ENCODE results near the gene MLLT1.
"Not testable (repeated sequence)": the region's sequence is repeated elsewhere in the genome, so short reads cannot be mapped to it uniquely, and the experiment has no call there.

MLLT1 gene

DNA sequence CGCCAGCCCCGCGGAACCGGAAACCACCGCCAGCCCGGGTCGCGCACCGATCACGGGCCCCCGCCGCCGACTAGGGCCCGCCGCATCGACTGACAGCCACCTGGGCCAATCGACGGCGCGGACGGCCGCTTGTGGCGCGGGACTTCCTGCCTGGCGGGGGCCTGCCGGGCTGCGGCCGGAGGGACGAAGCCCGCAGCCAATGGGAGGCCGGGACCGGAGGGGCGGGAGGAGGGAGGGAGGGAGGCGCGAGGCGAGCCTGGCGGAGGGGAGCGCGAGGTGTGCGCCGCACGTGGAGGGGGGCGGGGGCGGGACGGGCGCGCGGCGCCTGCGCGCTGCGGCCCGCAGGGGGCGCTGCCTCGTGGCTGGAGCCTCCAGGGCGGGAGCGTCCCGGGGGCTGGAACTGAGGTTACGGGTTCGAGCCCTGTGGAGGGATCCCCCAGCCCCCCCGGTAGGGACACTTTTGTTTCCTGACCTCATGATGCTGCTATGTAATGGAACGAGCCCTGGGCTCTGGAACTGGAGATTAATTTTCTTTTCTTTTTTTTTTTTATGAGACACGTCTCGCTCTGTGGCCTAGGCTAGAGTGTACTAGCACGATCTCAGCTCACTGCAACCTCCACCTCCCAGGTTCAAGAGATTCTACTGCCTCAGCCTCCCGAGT lies at the start of gene MLLT1:
MLLT1 (minus strand) TSS at position 45 of the 661 bp plus-strand sequence. CDS start 191 bp downstream, outside the sequence.
- DNase-seq (ENCODE audit: low read depth), result peak; percentile 64

- no peak for DNase-seq (ENCODE audit: low read depth)
These were observed 47.0 kb upstream of the MLLT1 start for GRCh38 chr19:6326815-6327214.

- DNase-seq (ENCODE audit: low read depth), result no peak
These were observed 45.8 kb upstream of the MLLT1 start for GRCh38 chr19:6325614-6326013.

GRCh38 chr19:6324757-6325156 lies 45.0 kb upstream of the MLLT1 start:
- DNase-seq (ENCODE audit: low read depth), result no peak

DNA sequence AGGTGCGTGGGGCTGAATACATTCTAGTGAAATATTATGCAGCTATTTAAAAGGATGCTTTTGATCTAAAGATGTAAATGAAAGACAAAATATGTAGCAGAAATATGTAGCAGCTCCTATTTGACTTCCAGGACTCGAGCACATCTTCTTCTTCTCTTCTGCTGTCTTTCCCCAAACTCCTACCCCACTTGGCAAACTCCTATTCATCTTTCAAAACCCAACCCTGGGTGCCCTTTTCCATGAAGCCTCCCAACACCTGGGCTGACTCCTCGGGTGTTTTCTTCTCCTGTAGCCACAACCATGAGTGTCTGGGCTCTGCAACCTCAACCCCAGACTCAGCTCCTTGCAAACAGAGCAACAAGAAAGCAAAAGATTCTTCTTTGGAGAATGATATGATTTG lies 42.5 kb upstream of the MLLT1 start:
- DNase-seq (ENCODE audit: low read depth), result no peak

GRCh38 chr19:6319376-6319775 lies 39.6 kb upstream of the MLLT1 start:
- DNase-seq (ENCODE audit: low read depth), result no peak

- DNase-seq (ENCODE audit: low read depth), result no peak
These were observed 39.0 kb upstream of the MLLT1 start for GRCh38 chr19:6318772-6319171.

DNA sequence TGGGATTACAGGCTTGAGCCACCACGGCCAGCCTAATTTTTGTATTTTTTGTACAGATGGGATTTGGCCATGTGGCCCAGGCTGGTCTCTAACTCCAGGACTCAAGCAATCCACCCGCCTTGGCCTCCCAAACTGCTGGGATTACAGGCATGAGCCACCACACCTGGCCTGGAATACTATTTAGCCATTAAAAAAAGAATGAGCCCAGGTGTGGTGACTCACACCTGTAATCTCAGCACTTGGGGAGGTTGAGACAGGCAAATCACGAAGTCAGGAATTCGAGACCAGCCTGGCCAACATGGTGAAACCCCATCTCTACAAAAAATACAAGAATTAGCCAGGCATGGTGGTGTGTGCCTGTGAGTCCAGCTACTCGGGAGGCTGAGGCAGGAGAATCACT lies 35.9 kb upstream of the MLLT1 start:
- not testable (repeated sequence) for DNase-seq (ENCODE audit: low read depth)

DNA sequence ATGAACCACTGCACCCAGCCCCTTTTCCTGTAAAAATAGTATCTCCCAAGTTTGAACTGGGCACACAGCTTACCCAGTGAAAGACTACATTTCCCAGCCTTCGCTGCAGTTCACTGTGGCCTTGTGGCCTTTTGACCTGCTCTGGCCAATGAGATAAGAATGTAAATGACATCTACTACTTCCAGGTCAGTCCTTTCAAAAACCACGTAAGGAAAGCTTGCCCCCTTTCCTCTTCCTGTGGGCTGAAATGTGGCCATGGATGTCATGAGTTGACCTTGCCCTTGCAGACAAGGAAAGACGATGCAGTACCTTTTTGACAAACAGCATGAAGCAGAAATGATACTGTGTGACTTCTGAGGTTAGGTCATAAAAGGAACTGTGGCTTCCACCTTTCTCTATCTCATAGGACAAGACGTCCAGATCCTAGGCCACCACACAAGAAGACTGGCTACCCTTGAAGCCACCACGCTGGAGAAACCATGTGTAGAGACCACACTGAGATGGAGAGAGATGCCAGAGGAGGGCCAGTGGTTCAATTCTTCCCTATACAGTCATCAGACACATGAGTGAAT lies 33.7 kb upstream of the MLLT1 start:
- no peak for DNase-seq (ENCODE audit: low read depth)

GRCh38 chr19:6312018-6312417 lies 32.2 kb upstream of the MLLT1 start:
- DNase-seq (ENCODE audit: low read depth), result no peak

DNA sequence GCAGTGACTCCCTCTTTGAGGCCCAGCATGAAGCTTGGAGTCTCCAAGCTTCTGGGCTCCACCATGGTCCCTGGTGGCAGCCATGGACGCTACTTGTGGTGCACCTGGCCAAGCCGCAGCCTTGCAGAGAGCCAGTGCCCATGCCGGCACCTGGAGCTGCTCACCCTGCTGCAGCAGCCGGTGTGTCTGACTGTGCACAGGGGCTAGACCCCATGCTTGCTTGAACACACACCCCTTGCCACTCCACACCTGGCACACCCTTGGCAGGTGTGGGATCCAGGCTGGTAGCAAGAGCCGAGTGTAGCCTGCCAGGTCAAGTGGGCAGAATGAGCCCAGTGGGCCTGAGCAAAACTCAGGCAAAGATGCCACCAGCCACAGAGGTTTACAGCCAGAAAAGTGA lies 18.6 kb upstream of the MLLT1 start:
- no peak for DNase-seq (ENCODE audit: low read depth)

- no peak for DNase-seq (ENCODE audit: low read depth)
These were observed 17.4 kb upstream of the MLLT1 start for GRCh38 chr19:6297202-6297601.

DNA sequence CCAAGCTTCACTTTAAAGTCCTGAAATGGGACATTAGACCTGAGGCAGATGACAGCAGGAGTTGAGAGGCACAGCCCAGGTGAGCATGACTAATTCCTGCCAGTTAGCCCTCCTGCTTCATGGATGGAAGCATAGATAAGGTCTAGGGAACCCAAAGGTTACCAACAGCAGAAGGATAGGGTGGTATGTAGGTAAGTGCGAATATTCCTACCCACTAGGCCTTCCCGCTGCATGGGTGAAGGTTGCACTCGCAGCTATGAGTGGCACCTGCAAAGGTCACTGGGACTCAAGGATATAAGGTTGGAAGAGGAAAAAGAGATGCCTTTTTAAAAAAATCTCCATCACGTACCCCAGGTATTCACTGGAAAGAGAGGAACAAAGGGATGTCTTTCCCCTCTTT lies 12.2 kb upstream of the MLLT1 start:
- DNase-seq (ENCODE audit: low read depth), result no peak

DNA sequence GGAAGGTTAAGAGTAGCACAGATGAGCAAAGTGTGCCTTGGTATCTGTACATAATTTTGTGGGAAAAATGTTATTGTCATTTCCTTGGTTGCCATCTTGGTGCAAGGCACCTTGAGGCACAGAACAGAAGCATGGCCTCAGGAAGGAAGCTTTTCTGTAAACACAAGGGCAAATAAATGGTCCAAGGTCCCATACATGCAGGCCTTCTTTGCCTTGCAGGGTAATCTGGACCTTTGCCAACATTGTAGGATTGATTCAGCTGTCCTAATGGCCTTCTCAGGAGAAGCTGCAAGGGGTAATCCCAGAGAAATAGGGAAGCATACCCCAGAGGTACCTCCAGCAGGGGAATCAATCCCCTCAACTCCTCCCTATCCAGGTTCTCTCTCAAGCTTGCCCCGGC lies 9.0 kb upstream of the MLLT1 start:
- no peak for DNase-seq (ENCODE audit: low read depth)

DNA sequence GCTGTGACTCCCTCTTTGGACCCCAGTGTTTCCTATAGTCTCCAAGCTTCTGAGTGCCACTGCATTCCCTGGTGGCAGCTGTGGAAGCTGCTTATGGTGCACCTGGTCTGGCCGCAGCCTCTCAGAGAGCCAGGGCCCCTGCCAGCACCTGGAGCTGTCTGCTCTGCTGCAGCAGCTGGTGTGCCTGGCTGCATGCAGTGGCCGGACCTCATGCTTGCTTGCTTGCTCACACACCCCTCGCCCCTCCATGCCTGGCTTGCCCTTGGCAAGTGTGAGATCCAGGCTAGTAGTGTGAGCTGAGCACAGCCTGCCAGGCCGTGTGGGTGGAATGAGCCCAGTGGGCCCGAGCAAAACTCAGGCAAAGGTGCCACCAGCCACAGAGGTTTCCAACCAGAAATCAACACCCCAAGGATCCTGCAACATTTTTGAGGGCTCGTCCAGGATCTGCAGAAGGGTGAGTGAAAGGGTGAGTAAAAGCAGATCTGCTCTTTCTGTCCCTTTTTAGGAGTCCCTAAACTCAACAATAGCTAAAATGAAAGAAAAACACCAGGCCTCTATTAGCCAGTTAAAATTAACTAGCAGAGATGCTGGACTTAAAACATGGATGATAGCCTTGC lies 7.6 kb upstream of the MLLT1 start:
- no peak for DNase-seq (ENCODE audit: low read depth)

DNA sequence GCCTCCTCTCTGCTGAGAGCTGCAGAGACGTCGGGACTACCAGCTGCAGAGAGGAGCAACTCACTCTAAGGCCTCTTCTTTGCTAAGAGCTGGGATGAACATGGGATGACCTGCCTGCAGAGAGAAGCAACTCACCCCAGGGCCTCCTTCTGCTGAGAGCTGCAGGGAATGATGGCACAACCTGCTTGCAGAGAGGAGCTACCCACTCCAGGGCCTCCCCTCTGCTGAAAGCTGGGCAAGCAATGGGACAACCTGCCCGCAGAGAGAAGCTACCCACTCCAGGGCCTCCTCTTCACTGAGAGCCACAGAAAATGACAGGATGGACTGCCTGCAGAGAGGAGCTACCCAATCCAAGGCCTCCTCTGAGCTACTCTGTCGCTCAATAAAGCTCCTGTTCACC lies 6.9 kb upstream of the MLLT1 start:
- DNase-seq (ENCODE audit: low read depth), result no peak

- not testable (repeated sequence) for DNase-seq (ENCODE audit: low read depth)
These were observed 2.6 kb upstream of the MLLT1 start for GRCh38 chr19:6282393-6282792.

- no peak for DNase-seq (ENCODE audit: low read depth)
These were observed 200 bp downstream of the MLLT1 start for GRCh38 chr19:6279620-6279930.

GRCh38 chr19:6278740-6279619 lies 795 bp downstream of the MLLT1 start:
- no peak for DNase-seq (ENCODE audit: low read depth)

GRCh38 chr19:6278051-6278450 lies 1.7 kb downstream of the MLLT1 start:
- DNase-seq (ENCODE audit: low read depth), result no peak

DNA sequence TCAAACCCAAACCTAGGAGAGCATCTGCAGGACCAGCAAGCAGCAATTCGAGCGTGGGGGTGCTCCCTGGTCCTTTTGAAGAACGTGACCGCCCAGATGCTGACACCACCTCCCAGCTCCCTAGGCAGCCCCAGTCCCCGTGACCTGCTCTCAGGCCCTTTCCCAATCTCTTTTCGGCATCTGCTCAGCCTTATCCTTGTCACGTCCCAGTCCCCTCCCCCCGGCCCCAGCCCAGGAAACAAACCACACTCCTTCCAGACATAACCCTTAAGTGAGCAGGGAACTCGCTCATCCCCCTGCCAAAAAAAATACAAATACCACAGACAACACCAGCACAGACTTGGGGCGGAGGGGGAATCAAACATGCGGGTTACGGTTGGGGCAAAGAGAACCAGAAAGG lies 3.3 kb downstream of the MLLT1 start:
- DNase-seq (ENCODE audit: low read depth), result no peak

GRCh38 chr19:6275170-6275744 lies 4.5 kb downstream of the MLLT1 start:
- no peak for DNase-seq (ENCODE audit: low read depth)

DNA sequence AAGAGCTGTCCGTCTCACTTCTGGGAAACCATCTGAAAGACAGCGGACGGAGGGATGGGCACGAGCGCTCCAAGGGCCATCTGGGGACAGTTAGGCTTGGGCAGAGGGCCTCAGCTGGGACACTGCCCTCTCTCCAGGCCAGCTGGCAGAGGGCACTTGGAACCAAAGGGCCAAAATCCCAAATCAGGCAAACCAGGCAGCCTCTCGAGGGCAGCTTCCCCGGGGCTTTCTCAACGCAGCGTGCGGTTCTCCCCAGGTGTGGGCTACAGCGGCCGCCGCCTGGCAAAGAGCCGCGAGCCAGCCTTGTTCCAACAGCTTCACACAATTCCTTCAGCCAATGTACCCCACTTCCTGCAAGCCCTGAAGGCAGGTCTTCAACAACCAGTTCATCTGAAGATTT lies 5.0 kb downstream of the MLLT1 start:
- DNase-seq (ENCODE audit: low read depth), result no peak
